SKM-1 treated with dmso at 0.1 percent for 144 hours (cell line): Measurements from ENCODE around the gene MPC1.
"Not testable (repeated sequence)": the region's sequence is repeated elsewhere in the genome, so short reads cannot be mapped to it uniquely, and the experiment has no call there.

Experiments used
- DNase-seq: peaks from one replicate; lab custom pipeline; 2025; ENCODE audit not compliant: unreplicated experiment; lab: John Stamatoyannopoulos, UW

The MPC1 gene

GRCh38 chr6:166408936-166409755, 26.4 kb upstream of the MPC1 start:
- DNase-seq: no peak

- no peak for DNase-seq
Observed at GRCh38 chr6:166406197-166406596, 23.5 kb upstream of the MPC1 start.

GRCh38 chr6:166405386-166405785, 22.6 kb upstream of the MPC1 start:
- no peak for DNase-seq

GRCh38 chr6:166402582-166403277, 20.0 kb upstream of the MPC1 start:
- no peak for DNase-seq

GRCh38 chr6:166400649-166401250, 18.0 kb upstream of the MPC1 start:
- peak; percentile 66 for DNase-seq

GRCh38 chr6:166400181-166400580, 17.4 kb upstream of the MPC1 start:
- no peak for DNase-seq

- no peak for DNase-seq
Observed at GRCh38 chr6:166398348-166398747, 15.6 kb upstream of the MPC1 start.

- DNase-seq: no peak
Observed at GRCh38 chr6:166397849-166398248, 15.1 kb upstream of the MPC1 start.

- no peak for DNase-seq
Observed at GRCh38 chr6:166395778-166396177, 13.0 kb upstream of the MPC1 start.

- no peak for DNase-seq
Observed at GRCh38 chr6:166395351-166395750, 12.6 kb upstream of the MPC1 start.

- DNase-seq: no peak
Observed at GRCh38 chr6:166394036-166394892, 11.5 kb upstream of the MPC1 start.

GRCh38 chr6:166393535-166393823, 10.7 kb upstream of the MPC1 start:
- DNase-seq: no peak

- DNase-seq: not testable (repeated sequence)
Observed at GRCh38 chr6:166392755-166393534, 10.2 kb upstream of the MPC1 start.

- peak; percentile 13 for DNase-seq
Observed at GRCh38 chr6:166389119-166389518, 6.4 kb upstream of the MPC1 start.

- no peak for DNase-seq
Observed at GRCh38 chr6:166388290-166389004, 5.7 kb upstream of the MPC1 start.

GRCh38 chr6:166387642-166388289, 5.0 kb upstream of the MPC1 start:
- no peak for DNase-seq

- DNase-seq: not testable (repeated sequence)
Observed at GRCh38 chr6:166387098-166387497, 4.4 kb upstream of the MPC1 start.

GRCh38 chr6:166386111-166386510, 3.4 kb upstream of the MPC1 start:
- DNase-seq: no peak

GRCh38 chr6:166383802-166384363, 1.1 kb upstream of the MPC1 start:
- DNase-seq: not testable (repeated sequence)
